ENCODE measurements around the gene TMCO4. TPM values are rescaled to one million over a fixed set of nuclear protein-coding genes. Genes with fewer than 3 reads are reported as not detected.

The TMCO4 gene
- total RNA-seq, 1 donor from 2014 or later, result 4.1 TPM

DNA sequence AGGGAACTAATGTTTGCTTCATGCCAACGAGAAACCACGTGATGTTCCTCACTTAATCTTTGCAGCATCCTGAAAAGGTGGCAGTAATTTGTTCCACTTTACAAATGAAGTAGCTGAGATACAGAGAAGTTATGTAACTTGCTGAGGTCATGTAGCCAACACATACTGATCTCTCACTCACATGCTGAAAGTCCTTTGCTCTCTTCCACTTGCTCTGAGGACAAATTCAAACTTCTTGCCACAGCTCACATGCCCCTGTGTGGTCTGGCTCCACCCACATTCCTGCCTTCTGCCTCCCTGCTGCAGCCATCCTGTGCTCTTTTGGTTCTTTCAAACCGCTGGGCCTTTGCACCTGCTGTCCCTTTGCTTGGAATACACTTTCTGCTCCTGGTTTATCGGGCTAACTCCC, 55.4 kb downstream of the TMCO4 start:
- Mint-ChIP-seq H3K27ac (ENCODE audit: unreplicated experiment) (no peak overlapping the region), H3K4me3 (ENCODE audit: unreplicated experiment) (no peak overlapping the region), H3K4me1 (ENCODE audit: unreplicated experiment) (no peaks in the 10 kb centered on the region), H3K27me3 (ENCODE audit: unreplicated experiment) (no peaks in the 10 kb centered on the region), H3K36me3 (ENCODE audit: low read depth, unreplicated experiment) (no peaks in the 10 kb centered on the region), H3K9me3 (ENCODE audit: unreplicated experiment) (no peaks in the 10 kb centered on the region)
- TF ChIP-seq, protein P1, sequence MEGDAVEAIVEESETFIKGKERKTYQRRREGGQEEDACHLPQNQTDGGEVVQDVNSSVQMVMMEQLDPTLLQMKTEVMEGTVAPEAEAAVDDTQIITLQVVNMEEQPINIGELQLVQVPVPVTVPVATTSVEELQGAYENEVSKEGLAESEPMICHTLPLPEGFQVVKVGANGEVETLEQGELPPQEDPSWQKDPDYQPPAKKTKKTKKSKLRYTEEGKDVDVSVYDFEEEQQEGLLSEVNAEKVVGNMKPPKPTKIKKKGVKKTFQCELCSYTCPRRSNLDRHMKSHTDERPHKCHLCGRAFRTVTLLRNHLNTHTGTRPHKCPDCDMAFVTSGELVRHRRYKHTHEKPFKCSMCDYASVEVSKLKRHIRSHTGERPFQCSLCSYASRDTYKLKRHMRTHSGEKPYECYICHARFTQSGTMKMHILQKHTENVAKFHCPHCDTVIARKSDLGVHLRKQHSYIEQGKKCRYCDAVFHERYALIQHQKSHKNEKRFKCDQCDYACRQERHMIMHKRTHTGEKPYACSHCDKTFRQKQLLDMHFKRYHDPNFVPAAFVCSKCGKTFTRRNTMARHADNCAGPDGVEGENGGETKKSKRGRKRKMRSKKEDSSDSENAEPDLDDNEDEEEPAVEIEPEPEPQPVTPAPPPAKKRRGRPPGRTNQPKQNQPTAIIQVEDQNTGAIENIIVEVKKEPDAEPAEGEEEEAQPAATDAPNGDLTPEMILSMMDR (IDR thresholded peaks at IDR 0.05; ENCODE audit: unreplicated experiment), result no peak
- DNase-seq (ENCODE audit: low spot score), result no peak

DNA sequence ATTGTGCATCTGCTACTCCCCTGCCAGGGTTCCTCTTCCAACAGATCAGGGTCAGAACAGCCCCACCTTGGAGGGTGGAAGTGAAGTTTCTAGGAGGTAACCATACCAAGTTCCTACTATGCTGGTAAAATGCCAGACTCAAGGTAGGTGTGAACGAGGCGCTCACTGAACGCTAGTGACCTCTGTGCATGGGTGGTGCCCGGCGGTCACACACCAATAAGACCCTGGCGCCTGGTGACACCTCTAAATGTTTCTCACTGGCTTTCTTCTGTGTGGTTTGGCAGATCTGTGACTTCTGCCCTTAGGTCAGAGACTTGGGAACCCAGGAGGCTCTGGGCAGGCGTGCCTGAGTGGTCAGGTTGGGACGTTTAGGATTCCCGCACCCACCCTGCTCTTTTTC, 55.9 kb downstream of the TMCO4 start:
- no peaks in the 10 kb centered on the region for H3K9me3 Mint-ChIP-seq (ENCODE audit: unreplicated experiment)
- TF ChIP-seq, protein P1 (IDR thresholded peaks at IDR 0.05; ENCODE audit: unreplicated experiment), result no peak
- H3K36me3 Mint-ChIP-seq (ENCODE audit: low read depth, unreplicated experiment), result no peaks in the 10 kb centered on the region
- DNase-seq (ENCODE audit: low spot score), result no peak
- H3K4me3 Mint-ChIP-seq (ENCODE audit: unreplicated experiment), result no peak overlapping the region
- H3K27ac Mint-ChIP-seq (ENCODE audit: unreplicated experiment), result no peak overlapping the region
- H3K27me3 Mint-ChIP-seq (ENCODE audit: unreplicated experiment), result no peaks in the 10 kb centered on the region
- H3K4me1 Mint-ChIP-seq (ENCODE audit: unreplicated experiment), result no peaks in the 10 kb centered on the region

DNA sequence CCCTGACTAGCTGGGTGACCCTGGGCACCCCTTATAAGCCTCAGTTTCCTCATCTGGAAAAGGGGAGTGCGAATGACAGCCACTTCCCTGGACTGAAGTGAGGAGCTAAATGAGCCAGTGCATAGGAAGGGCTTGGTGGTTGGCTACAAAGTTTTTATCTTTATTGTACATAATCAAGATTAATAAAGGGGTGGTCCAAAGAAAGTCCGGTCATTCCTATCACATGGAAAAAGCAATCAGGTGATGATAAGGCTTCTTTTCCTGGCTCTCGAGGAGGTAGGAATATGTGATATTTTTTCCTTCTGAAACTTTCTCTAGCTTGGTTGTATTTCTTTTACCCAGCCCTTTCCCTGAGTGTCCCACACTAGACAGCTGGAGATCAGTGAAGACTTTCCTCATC, 56.5 kb downstream of the TMCO4 start:
- TF ChIP-seq, protein P1 (IDR thresholded peaks at IDR 0.05; ENCODE audit: unreplicated experiment), result no peak
- Mint-ChIP-seq H3K4me3 (ENCODE audit: unreplicated experiment) (no peak overlapping the region), H3K9me3 (ENCODE audit: unreplicated experiment) (no peaks in the 10 kb centered on the region), H3K36me3 (ENCODE audit: low read depth, unreplicated experiment) (no peaks in the 10 kb centered on the region), H3K4me1 (ENCODE audit: unreplicated experiment) (no peaks in the 10 kb centered on the region), H3K27me3 (ENCODE audit: unreplicated experiment) (no peaks in the 10 kb centered on the region), H3K27ac (ENCODE audit: unreplicated experiment) (no peak overlapping the region)
- no peak for DNase-seq (ENCODE audit: low spot score)

DNA sequence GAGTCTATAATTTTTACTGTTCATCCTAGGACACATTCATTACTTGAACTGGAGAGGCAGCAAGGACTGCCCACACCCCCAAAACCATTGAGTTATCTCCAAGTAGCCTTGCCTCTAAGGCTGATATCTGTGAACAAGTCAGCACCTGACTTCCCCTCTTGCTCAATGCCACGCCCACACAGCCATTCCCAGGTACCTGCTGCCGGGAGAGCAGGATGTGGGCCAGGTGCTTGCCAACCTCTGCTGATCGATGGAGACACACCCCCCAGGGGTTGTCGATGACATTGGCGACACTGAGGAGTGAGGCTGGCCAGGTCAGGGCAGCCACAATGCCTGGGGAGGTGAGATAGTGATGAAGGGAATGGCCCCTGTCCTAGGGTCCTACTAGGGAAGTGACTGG, 60.1 kb downstream of the TMCO4 start:
- Mint-ChIP-seq H3K36me3 (ENCODE audit: low read depth, unreplicated experiment) (no peaks in the 10 kb centered on the region), H3K9me3 (ENCODE audit: unreplicated experiment) (no peaks in the 10 kb centered on the region), H3K4me3 (ENCODE audit: unreplicated experiment) (no peak overlapping the region), H3K27me3 (ENCODE audit: unreplicated experiment) (peaks cover 1% of the 10 kb centered on the region), H3K27ac (ENCODE audit: unreplicated experiment) (no peak overlapping the region), H3K4me1 (ENCODE audit: unreplicated experiment) (no peaks in the 10 kb centered on the region)
- DNase-seq (ENCODE audit: low spot score), result no peak
- TF ChIP-seq, protein P1 (IDR thresholded peaks at IDR 0.05; ENCODE audit: unreplicated experiment), result no peak

DNA sequence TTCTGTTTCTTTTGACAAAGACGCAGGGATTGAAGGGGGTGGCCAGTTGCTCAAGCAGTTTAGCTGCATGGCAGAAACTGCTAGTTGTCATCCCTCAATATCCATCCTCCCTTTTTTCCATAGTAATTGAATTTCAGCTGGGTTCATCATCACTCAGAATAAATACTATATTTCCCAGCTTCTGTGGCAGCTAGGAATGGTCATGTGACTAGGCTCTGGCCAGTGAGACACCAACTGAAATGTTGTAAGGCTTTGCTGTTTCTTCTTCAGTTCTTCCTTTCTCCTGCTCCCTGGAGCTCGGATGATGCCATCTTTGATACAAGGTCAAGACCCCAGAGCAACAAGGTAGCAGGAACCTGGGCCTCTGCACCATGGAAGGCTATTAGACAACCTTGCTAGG, 61.0 kb downstream of the TMCO4 start:
- Mint-ChIP-seq H3K4me1 (ENCODE audit: unreplicated experiment) (no peaks in the 10 kb centered on the region), H3K9me3 (ENCODE audit: unreplicated experiment) (no peaks in the 10 kb centered on the region), H3K27ac (ENCODE audit: unreplicated experiment) (no peak overlapping the region), H3K36me3 (ENCODE audit: low read depth, unreplicated experiment) (peaks cover 3% of the 10 kb centered on the region), H3K27me3 (ENCODE audit: unreplicated experiment) (peaks cover 1% of the 10 kb centered on the region), H3K4me3 (ENCODE audit: unreplicated experiment) (no peak overlapping the region)
- no peak for DNase-seq (ENCODE audit: low spot score)
- TF ChIP-seq, protein P1 (IDR thresholded peaks at IDR 0.05; ENCODE audit: unreplicated experiment), result no peak

Data from endothelial cell (in vitro differentiated cells).